ENCODE measurements around the gene EFNA1.
"Not testable (repeated sequence)": the region's sequence is repeated elsewhere in the genome, so short reads cannot be mapped to it uniquely, and the experiment has no call there.

EFNA1 gene

DNA sequence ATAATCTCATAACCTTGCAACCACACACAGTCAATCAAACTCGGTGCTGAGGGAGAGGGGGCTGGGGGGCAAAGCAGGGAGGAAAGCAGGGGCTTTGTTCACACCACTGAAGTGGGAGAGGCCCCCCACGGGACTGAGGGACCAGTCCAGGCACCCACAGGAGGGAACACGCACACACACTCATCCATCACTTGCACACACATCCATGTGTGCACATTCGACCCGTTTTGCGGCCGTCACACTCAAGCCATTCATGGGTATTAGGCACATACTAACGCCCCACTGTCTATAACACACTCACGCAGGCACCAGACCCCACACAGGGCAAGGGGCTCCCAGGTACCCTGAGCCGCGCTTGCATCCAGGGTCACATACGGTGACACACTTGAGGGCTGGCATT lies 35.0 kb upstream of the EFNA1 start:
- no peak for DNase-seq (ENCODE audit: low spot score)

DNA sequence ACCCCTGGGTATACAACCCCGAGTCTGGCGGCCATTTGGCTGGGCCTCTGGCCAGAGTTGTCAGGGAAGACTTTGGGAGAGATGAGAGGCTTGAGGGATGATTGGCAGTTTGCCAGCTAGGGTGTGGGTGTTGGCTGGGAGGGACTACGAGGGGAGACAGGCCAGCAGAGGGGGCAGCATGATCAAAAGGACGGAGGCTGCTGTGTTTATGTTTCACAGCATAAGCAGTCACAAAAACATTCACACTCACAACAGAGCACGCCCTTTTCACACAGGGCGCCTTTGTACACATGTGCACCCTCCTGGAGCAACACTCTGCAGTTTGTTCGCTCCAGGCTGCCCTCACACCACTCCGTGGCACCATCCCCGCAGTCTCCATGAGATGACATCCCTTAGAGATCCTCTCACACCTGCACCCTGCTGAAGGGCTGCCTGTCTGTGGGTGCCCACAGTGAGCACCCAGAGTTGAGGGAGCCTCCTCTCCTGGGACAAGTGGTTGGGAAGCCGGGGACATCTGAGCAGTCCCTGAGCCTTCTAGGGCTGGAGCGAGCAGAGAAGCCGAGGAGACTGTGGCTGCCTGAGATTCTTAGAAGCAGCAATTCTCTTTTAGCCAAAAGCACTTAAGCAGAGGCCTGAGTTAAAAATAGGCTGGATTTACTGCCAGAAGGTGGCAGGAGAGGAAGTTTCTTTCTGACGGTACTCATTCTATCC lies 33.6 kb upstream of the EFNA1 start:
- DNase-seq (ENCODE audit: low spot score): peak; percentile 56

DNA sequence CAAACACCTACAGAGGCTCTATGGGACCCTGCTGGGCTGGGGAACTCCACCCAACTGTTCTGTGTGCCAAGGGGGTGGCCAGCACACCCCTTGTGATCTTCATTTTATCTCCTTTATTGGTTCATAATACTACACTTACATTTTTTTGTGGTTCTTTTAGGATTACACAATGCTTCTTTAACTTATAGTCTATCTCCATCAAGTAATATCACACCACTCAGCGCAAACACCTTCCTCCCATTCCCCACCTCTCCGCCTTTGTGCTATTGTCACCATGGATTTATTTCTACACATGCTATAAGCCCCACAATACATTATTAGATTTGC lies 33.1 kb upstream of the EFNA1 start:
- DNase-seq (ENCODE audit: low spot score): no peak

- no peak for DNase-seq (ENCODE audit: low spot score)
Observed at GRCh38 chr1:155099331-155099730, 28.3 kb upstream of the EFNA1 start.

- no peak for DNase-seq (ENCODE audit: low spot score)
Observed at GRCh38 chr1:155103325-155103724, 24.4 kb upstream of the EFNA1 start.

- DNase-seq (ENCODE audit: low spot score): no peak
Observed at GRCh38 chr1:155104605-155105534, 22.8 kb upstream of the EFNA1 start.

- DNase-seq (ENCODE audit: low spot score): no peak
Observed at GRCh38 chr1:155105604-155106011, 22.1 kb upstream of the EFNA1 start.

DNA sequence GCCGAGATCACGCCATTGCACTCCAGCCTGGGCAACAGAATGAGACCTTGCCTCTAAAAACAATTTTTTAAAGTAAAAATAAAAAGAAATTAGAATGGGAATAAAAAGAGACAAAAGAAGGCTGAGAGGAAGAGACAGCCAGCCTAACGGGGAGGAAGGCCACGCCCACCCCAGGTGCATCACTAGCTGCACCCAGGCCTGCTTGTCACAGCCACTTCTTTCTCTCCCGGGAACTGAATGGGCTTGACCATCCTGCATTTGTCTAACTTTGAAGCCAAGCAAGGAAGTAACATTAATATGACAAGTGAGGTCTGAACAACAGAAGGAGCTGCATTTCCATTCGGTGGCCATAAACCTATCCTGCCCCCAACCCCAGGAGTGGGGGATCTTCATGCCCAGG lies 20.8 kb upstream of the EFNA1 start:
- DNase-seq (ENCODE audit: low spot score): no peak

DNA sequence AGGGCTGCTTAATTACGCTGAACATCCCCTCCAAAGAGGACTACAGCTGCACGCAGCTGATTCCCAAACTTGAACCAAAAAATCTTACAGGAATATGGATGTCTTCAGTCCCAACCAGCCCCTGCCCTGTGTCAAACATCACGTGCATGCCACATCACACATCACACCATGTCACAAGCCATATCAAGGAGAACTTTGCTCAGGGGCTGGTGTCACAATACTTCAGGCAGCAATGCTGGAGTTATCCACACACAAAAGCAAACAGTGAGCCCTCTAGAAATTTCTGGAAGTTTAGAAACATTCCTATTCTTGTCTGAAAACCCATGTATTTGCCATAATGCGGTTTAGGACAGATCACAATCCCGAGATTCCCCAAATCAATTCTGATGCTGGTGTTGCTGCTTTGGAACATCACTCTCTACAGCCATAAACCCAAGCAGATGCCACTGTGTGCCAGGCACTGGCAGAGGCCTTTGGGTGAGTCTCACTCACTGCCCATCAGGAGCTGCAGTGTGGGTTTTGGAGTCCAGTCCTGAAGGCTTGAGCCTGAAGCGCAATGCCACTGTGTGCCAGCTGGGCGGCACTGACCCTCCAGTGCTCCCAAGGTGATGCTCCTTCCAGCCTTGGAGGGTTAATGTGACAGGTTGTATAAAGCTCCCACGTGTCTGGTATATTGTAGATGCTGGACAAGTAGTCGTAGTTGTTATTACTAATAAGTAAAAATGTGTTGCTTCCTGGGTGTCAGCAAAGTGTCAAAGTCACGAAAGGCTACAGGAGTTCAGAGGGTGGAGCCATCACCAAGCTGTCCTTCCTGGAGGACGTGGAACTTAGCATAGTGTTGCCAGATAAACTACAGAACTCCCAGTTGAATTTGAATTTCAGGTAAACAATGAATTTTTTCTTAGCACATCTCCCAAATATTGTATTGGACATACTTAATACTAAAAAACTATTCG lies 20.1 kb upstream of the EFNA1 start:
- DNase-seq (ENCODE audit: low spot score): no peak

DNA sequence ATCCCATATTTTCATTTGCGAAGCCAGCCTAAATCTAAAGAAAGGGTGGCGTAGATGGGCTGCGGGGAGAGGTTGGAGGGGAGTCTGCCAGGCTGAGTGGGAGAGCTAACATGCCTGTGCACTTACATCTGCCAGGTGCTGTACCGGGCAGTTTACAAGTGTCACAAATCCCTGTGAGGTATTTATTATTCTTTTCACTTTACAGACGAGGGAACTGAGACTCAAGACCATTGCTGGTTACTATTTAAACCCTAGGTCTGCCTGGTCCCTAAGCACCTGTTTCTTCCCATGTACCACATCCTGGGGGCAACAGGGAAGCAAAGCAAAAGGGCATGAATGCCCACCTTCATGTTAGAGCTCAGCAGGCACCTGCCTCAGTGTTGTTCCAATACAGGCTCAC lies 19.4 kb upstream of the EFNA1 start:
- no peak for DNase-seq (ENCODE audit: low spot score)

DNA sequence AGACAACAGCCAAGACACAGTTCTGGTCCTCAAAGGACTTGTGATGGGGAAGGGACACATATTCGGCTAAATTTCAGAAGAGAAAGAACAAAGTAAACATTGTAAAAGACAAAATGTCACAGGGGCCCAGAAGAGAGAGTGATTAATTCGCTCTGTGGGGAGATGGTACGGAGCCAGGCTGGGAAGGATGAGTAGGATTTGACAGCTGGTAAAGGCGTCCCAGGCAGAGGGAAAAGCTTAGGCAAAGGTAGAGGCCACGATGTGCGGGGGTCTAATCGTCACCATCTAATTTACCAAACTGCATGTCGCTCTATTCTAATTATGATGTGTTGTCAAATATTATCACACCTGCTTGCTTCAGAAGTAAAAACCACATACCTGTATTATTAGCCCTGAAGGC lies 17.3 kb upstream of the EFNA1 start:
- no peak for DNase-seq (ENCODE audit: low spot score)

DNA sequence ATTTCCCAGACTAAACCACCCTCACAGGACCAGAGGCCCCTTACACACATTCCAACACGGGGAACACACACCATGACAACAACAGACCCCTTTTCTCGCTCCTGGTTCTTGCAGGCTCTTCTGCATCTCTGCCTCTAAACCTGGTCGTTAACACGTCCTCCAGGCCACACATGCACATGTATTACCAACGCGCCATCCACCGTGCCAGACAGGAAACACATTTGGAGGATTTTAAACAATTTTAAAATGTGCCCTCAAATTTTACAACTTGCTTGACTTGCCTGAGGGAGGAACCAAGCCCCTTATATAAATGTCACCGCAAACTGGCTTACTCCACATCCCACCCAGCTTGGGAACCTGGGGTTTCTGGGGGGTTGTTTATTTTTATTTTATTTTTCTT lies 16.9 kb upstream of the EFNA1 start:
- no peak for DNase-seq (ENCODE audit: low spot score)

DNA sequence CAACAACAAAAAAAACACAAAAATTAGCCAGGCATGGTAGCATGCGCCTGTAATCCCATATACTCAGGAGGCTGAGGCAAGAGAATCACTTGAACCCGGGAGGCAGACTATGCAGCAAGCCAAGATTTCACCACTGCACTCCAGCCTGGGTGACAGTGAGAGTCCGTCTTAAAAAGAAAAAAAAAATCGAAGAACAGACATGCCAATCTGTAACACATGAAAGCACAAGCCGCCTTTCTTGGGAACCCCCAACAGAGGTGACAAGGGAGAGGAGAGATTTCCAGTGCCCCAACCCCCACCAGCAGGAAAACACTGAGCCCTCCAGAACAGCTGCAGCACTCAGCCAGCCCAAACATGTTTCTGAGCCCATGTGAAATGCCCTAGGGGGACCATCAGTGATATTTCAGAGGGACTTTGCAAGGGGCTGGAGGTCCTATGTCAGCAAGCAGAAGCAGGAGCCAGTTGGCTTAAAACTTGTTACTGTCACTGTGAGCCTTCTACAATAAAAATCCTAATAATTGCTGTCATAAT lies 14.2 kb upstream of the EFNA1 start:
- DNase-seq (ENCODE audit: low spot score): no peak

DNA sequence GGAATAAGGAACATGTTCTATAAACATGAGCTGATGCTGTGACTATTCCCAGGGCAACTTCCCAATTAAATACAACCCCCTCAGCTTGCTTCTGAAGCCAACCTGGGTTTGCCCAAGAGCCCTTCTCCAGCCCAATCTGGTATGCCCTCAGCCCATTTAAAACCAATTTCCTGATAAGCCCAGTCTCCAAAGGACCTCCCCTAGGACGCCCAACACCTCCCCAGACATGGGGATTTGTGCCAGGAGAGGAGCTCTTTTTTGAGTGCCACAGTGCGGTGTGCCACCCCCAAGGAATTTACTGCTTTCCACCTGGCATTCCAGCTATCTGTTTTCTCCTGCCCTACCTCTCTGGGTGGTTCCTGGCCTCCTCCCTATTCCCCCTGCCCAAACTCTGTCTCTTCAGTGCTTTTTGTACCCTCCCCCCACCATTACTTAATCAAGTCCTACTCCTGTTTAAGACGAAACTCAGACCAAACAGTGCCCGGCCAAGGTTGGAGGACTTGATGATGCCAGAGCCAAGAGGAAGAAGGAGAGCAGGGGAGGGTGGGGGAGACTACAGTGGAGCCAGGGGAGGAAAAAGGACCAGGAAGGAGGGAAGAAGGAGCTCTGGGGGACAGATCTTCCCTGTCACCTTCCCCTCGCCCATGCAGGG lies 11.4 kb upstream of the EFNA1 start:
- no peak for DNase-seq (ENCODE audit: low spot score)

- no peak for DNase-seq (ENCODE audit: low spot score)
Observed at GRCh38 chr1:155117610-155118009, 10.1 kb upstream of the EFNA1 start.

GRCh38 chr1:155118090-155118489 lies 9.6 kb upstream of the EFNA1 start:
- DNase-seq (ENCODE audit: low spot score): not testable (repeated sequence)

- no peak for DNase-seq (ENCODE audit: low spot score)
Observed at GRCh38 chr1:155120253-155120652, 7.4 kb upstream of the EFNA1 start.

DNA sequence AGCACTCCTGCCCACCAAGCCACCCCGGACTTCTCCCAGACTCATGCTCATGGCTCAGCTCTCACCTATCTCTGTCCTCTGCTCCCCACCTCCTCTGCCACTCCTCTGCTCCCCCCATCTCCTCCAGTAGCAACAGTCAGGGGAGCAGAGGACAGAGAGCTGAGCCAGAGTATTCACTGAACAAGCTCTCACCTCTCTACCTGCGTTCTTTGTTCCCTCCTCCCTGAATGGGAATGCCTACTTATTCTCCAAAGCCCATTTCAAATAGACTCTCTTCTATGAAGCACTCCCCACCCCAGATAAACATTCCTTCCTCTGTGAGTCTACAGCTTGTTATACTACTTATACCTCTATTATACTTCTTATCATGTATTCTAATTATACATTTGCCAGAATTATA lies 6.4 kb upstream of the EFNA1 start:
- no peak for DNase-seq (ENCODE audit: low spot score)

GRCh38 chr1:155122308-155122707 lies 5.4 kb upstream of the EFNA1 start:
- no peak for DNase-seq (ENCODE audit: low spot score)

GRCh38 chr1:155123801-155124200 lies 3.9 kb upstream of the EFNA1 start:
- no peak for DNase-seq (ENCODE audit: low spot score)
